GM19025 (cell line): ENCODE results near the gene CNPY2.
"Not testable (repeated sequence)": the region's sequence is repeated elsewhere in the genome, so short reads cannot be mapped to it uniquely, and the experiment has no call there.

Source experiments
- ATAC-seq: cut with Tn5 transposase; IDR thresholded peaks from one replicate; pipeline ENCODE4 v1.9.1; 2021; ENCODE audit warnings: mild to moderate bottlenecking, low read depth, moderate library complexity; ENCODE audit not compliant: unreplicated experiment

CNPY2 gene

DNA sequence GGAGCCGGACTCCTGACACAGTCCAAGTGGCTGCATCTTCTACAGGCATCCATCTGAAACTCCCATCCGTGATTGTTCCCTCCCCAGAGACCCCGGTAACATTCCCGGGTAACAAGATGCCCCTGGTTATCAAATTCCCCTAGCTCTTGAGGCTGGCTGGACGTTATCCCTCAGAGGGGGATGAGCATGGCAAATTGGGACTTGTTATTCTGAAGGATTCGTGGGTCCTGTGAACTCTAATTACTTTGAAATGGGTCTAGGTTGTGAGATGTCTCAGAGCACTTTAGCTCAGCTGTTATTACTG lies 18.7 kb upstream of the CNPY2 start:
- no peak for ATAC-seq

DNA sequence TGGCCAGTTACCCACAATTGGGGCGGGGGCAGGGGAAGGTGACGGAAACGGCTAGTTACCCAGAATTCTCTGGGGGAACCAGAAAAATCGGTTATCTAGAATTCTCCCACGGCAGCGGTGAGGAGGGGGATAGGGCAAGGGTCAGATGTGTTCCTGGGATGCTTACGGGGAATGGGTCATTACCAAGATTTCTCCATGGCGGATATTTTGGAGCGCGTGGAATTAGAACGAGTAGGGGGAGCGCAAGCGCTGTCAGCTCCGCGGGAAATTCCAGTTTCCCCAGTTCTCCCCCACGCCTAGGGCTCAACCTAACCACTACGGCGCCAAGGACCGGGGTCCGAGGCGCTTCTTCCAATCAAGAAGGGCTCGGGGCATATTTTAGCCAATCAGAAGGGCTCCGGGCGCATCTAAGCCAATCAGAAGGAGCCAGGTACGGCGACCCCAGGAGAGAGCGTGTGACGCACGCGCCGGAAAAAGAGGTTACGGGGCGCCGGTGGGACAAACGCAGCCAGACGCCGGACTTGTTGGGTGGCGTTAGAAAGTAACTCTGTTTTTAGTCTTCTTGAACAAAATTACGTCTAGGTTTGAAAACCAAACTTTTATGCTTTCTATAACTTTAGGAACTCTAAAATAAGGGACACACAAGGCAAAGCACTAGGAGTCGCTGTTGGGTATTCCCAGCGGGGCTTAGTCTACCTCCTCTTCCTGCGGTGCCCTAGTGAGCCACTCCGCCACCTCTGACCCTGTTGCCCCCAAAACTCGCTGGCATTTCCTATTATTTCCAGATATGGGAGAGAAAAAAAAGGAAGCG lies 18.1 kb upstream of the CNPY2 start, which contains the start of gene PAN2:
Gene PAN2 (minus strand): TSS at position 322 of the 811 bp plus-strand sequence. CDS start 906 bp downstream, outside the sequence.
- ATAC-seq = peak; percentile 95

DNA sequence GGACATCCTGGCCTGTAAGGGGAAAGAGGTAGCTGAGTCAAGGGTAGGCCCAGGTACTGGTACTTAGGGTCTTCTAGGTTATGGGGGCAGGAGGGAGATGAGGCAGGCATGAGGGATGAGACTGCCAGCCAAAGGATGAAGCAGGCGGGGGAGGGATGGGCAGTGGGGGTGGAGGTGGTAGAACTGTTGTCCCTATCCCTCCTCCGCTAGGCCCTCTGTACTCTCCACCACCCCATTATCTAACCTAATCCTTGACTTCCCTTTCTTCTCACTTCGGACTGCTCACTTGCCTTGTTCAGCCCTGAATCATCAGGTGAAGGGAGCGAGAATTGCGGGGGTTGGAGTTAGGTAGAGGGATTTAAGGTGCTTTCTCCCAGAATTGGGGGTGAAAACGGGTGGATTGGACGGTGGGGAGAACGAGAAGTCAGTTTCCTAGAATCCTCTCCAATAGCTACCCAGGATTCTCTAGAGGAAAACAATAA lies 17.4 kb upstream of the CNPY2 start:
- no peak for ATAC-seq

DNA sequence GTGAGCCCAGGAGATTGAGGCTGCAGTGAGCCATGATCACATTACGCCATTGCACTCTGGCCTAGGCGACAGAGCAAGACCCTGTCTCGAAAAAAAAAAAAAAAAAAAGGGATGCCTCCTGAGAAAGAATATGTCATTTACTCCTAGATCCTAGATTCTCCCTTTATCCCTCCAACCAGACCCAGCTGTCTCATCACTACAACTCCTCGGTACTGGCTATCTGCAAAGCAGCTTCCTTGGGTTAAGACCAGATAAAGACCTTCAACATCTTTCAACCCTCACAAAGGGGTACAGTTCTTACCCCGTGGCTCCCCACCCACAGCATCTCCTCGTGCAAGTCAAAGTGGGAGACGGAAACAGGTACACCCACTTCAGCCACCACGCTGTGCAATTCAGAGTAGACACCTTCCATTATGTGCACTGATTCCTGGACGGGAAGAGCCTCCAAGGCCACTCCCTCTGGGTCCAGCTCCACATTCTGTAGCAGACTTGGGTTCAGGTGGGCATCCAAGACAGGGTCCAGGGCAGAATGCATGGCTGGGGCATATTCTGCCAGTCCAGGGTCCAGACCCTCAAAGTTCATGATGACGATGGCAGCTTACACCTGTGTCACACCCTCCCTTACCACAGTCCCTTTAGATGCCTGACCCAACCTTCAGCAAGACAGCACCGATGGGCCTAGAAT lies 16.9 kb upstream of the CNPY2 start:
- ATAC-seq = no peak

DNA sequence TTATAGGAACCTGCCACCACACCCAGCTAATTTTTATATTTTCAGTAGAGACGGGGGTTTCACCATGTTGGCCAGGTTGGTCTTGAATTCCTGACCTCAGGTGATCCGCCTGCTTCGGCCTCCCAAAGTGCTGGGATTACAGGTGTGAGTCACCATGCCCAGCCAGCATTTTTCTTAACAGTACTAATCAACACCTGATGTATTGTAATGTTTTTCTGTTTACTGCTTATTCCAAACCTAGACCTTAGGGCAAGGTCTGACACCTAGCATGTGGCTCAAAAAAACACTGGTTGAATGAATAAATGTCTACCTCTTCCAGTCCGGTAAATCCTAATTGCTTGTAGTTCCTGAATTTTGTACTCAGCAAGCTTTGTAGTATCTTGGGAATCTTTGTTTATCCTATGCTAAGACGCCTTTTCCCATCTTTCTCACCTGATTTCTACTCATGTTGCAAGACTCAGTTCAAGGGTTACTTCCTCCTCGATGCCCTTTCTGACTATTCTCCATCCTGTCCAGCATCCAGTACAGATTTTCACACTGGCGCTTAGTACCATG lies 15.2 kb upstream of the CNPY2 start:
- no peak for ATAC-seq

DNA sequence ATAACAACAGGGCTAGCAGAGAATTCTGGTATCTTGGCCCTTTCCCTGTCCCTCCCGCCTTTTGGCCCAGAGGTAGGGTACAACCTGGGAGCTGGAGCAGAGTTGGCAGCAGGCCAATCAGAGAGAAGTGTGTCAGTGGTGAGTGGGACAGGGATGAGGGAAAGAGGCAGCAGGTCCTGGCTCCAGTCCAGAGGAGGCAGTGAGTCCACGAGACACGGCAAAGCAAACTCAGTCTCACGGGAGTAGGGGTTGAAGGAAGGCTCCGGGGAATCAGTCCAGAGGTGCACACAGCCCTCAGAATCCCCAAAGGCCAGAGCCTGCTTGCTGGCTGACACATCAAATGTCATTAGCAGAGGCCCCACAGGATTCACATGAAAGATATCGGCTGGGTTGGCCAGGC lies 10.7 kb upstream of the CNPY2 start:
- no peak for ATAC-seq

DNA sequence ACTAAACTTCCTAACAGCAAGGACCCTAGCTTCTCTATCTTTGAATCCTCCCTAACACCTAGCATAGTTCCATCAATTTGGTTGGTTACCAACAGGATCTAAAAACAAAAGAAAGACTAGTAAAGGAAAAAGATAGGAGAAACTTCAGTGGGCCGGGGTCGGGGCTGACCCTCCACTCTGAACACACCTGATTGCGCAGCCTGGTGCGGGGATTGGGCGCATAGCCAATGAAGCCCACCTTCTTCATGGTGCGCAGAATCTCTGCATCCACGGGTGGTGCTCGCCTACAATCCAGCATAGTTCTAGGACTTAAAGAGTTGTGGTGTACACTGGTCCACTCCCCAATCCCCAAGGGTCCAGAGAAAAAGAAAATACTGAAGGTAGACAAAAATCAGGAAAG lies 10.3 kb upstream of the CNPY2 start:
- no peak for ATAC-seq

DNA sequence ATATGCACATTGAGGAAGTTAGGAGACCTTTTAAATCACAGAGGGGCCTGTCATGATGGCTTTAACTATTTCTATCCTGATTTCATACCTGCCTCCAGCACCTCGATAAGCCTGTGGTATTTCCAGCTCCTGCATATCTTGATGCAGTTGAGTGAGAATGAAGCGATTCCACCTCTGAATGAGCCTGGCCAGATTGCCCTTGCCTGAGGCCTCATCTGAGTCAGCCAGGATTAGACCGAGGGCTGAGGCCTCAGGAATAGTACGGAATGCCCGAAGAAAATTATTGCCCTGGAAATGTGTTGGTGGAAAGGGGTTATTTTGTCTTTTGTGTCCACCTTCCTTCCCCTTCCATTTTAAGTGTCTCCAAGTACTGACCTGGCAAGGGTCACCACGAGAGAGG lies 8.4 kb upstream of the CNPY2 start:
- no peak for ATAC-seq

DNA sequence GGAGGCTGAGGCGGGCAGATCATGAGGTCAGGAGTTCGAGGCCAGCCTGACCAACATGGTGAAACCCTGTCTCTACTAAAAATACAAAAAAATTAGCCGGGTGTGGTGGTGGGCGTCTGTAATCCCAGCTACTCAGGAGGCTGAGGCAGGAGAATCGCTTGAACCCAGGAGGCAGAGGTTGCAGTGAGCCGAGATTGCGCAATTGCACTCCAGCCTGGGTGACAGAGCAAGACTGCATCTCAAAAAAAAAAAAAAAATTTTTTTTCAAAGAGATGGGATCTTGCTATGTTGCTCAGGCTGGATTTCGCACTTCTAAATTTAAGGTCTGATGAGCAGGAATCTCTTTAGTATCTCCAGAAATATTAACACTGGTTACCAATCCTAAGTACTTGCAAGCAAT lies 5.8 kb upstream of the CNPY2 start:
- not testable (repeated sequence) for ATAC-seq

DNA sequence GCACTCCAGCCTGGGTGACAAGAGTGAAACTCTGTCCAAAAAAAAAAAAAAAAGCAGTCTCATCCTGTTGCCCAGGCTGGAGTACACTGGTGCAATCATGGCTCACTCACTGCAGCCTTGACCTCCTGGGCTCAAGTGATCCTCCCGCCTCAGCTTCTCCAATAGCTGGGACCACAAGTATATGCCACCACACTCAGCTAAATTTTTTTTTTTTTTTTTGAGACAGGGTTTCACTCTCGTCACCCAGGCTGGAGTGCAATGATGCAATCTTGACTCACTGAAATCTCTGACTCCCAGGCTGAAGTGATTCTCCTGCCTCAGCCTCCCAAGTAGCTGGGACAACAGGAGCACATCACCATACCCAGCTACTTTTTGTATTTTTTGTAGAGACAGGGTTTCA lies 5.2 kb upstream of the CNPY2 start:
- no peak for ATAC-seq

DNA sequence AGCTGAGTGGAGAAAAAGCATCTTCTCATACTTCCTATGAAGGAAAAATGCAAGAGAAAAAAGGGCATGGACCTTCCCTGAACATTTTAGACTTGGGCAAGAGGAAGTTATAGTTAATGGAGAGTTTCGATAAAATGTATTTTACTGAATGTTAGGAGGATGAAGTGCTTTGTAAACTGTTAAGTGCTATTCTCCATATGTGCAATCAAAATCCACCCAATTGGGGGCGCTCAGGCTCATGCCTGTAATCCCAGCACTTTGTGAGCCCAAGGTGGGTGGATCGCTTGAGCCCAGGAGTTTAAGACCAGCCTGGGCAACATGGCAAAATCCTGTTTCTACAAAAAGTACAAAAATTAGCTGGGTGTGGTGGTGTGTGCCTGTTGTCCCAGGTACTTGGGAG lies 1.9 kb upstream of the CNPY2 start:
- no peak for ATAC-seq

DNA sequence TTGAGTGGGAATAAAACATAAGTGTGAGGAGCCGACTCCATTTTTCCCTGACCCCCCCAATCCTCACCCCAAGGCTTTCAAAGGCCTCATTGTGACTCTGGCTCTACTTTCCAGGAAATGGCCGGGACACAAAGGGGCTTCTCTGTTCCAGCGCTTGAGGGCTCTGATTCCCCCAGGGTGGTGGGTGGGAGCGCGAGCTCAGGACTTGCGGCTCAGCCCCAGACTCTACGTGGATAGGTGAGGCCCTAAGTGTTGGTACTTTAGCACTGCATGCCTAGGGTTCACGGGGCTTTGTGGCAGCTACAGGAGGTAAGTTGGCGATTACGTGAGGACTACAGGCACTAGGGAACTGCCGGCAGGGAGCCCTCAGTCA lies 553 bp downstream of the CNPY2 start:
- no peak for ATAC-seq

DNA sequence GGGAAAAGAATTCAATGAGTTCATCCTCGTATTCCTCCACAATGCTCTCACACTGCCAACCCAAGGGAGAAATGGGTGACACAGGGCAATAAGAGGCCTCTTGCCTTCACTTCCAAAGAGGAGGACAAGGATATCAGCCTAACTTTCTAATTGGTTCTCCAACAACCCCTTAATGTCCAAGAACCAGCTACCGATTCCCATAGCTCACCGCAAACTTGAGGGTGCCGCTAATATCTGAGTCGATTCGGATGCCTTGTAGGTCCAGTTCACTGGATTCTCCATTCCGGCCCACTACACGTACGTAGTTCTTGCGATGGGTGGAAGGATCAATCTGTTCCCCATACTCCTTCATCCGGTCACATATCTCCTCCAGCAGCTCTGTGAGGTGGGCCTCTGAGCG lies 4.8 kb downstream of the CNPY2 start:
- no peak for ATAC-seq

DNA sequence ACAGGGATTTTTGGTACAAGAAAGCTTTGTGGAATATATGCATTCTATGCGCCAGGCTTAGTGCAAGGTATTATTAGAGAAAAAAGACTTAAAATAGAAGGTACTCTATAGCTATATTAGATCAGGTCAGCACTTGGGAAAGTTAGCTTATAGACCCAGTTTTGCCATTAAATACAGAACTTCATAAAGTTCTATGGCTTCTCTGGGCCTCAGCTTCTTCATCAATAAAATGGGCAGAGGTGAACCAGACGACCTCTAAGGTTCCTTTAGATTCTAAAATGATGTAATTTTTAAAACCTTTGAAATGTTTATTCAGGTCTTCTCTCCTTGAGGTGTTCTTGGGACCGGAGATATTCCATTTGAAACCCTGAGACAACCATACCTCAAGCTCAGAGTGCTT lies 7.1 kb downstream of the CNPY2 start:
- no peak for ATAC-seq

DNA sequence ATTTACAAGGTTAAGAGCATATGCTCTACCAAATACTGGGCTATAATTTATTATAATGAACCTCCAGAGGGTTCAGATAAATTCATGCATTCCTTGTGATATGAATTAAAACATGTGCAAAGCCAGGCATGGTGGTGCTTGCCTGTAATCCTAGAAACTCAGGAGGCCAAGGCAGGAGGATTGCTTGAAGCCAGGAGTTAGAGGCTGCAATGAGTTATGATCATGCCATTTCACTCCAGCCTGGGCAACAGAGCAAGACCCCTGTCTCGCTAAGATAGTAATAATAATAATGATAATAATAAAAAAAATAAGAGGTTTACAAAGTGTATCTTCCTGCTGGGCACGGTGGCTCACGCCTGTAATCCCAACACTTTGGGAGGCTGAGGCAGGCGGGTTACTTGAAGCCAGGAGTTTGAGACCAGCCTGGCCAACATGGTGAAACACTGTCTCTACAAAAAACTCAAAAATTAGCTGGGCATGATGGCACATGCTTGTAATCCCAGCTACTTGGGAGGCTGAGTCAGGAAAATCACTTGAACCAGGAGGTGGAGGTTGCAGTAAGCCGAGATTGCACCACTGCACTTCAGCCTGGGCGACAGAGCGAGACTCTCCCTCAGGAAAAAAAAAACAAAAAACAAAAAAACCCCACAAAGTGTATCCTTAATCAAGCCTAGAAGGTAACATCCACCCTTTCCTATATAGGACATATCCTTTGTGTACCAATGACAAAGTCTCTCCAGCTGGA lies 8.4 kb downstream of the CNPY2 start:
- ATAC-seq = no peak

DNA sequence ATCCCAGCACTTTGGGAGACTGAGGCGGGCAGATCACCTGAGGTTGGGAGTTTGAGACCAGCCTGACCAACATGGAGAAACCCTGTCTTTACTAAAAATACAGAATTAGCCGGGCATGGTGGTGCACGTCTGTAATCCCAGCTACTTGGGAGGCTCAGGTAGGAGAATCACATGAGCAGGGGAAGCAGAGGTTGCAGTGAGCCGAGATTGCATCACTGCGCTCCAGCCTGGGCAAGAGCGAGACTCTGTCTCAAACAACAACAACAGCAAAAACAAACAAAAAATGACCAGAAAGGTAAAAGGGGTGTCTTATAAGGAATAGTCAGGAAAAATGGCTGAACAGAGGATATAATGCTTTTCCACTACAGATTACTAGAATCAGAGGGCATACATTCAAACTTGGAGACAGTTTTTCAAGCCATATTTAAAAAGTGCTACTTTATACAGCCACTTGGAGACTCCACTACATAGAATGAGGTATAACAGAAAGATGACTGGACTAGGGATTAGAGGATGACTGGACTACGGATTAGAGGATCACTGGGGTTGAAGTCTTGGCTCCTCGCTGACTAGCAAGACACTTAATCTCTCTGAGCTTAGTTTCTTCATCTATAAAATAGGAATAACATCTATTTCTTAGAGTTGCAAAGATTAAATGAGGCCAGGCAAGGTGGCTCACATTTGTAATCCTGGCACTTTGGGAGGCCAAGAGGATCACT lies 10.8 kb downstream of the CNPY2 start:
- no peak for ATAC-seq

DNA sequence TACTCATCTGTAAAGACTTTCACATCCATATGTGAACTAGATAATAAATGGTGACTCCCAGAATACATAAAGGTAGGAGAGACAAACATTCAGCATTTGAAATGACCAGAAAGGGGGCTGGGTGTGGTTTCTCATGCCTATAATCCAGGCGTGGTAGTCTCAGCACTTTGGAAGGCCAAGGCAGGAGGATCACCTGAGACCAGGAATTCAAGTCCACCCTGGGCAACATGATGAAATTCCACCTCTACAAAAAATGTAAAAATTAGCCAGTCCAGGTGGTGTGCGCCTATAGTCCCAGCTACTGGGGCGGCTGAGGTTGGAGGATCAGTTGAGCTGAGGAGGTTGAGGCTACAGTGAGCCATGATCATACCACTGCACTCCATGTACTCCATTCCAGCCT lies 11.5 kb downstream of the CNPY2 start:
- no peak for ATAC-seq

DNA sequence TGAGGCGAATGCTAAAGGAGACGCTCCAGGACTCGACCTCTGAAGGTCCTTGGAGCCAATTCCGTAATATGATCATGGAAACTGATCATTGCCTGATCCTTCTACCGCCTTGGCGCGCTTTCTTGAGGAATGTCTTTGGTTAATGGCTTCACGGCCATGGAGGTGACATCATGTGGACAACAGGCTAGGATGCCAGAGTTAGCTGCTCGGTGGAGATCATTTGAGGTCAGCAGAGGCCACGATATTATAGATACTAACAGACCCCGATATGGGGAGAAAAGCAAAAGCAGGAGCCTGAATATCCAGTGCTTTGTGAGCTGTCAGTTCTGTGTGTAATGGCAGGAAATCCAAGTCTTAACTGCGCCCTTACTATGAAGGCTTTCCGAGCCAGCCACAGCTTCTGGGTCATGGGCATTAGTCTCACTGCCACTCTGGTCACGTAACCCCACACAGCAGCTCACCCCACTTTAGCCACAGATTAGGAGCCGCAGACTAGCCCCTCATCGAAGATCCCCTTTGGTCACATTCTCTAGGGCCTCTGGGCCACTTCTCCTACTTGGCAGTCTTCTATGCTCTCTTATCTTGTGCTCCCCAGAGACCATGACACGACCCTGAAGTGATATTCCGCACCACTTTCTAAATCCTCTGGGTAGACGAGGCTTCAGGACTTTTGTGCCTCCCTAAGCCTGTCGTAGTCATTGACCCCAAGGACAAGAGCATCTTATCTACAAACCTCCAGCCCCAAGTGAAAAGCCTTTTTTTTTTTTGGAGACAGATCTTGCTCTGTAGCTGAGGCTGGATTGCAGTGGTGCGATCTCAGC lies 14.9 kb downstream of the CNPY2 start:
- ATAC-seq = no peak

DNA sequence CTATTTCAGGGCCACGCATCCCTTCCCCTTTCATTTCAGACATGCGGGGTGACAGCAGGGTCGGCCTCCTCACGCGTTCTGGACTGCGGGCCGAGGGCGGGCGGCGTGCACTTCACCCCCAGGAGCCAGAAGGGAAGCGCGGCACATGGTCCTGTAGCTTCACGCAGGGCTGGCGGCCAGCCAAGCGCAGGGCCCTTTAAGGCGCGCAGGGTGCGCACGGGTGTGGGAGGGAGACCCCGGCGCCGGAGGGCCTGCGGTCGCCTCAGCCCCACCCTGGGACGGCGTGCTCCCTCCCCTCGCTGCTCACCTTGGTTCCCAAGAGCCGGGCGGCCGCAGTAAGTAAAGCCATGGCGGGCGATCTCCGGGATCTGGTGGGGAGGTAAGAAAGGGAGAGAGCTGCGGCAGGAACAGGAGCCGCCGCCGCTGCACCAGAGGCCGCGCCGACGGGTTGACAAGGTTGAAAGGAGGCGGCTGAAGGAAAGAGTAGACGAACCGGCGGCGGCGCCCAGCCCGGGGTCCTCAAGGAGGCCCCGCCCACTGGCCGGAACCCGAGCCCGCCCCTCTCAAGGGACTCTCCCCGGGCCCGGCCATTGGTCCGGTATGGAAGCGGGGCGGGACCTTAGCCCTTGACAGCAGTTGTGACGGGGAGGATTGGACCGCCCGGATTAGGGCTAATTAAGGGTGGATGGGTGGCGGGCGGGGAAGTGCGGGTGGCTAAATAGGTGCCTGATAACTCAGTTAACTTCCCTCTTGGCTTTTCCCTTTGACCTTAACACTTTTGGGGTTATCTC lies 15.7 kb downstream of the CNPY2 start, which contains the start of gene CS:
Gene CS (minus strand): TSS at position 478 of the 791 bp plus-strand sequence. CDS start 129 bp downstream, at position 349.
- peak; percentile 93 for ATAC-seq
